BE2C (cell line): ENCODE results near the gene PTPRD.

ENCODE experiments used
- DNase-seq: peaks from one replicate; pipeline ENCODE4 v3.0.0-alpha.2; 2020
- H3K27me3 ChIP-seq: fragments of 250-450 bp; sonication (Bioruptor Pico); 2 replicates; pipeline ENCODE4 v1.5.1; 2020; ENCODE audit warnings: mild to moderate bottlenecking
- H3K36me3 ChIP-seq: fragments of 250-450 bp; sonication (Bioruptor Pico); 2 replicates; pipeline ENCODE4 v1.5.1; 2020; ENCODE audit warnings: mild to moderate bottlenecking
- H3K4me1 ChIP-seq: fragments of 250-450 bp; sonication (Bioruptor Pico); 2 replicates; pipeline ENCODE4 v1.5.1; 2020
- H3K4me3 ChIP-seq: 2 replicates; pipeline ENCODE4 v1.5.1; 2011; ENCODE audit warnings: low read depth, low read length
- H3K9me3 ChIP-seq: fragments of 250-450 bp; sonication (Bioruptor Pico); 2 replicates; pipeline ENCODE4 v1.5.1; 2020
- CTCF ChIP-seq: IDR thresholded peaks from 2 replicates; pipeline ENCODE4 v1.5.1; 2012; ENCODE audit warnings: mild to moderate bottlenecking, low read depth, low read length

The PTPRD gene

DNA sequence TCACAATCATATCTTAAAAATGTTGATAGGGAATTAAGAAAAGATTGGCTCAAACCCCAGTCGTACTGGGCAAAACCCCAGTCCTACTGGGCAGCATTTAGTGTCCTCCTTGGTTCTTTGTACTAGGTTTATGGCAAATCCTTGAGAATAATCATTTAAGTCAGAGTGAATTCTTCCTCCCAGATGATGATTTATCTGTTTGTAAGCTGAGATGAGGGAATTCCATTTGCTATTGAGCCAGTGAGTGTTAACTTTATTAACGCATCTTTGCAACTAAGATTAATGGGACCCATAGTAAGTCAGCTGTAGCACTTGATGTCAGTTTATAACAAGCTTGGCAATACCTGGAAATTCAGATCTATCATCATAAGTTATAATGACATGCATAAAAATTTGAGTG is 1991.4 kb downstream of the PTPRD start:
- no peak for TF ChIP-seq CTCF
- no peaks in the 10 kb centered on the region for H3K36me3 ChIP-seq
- DNase-seq: no peak

DNA sequence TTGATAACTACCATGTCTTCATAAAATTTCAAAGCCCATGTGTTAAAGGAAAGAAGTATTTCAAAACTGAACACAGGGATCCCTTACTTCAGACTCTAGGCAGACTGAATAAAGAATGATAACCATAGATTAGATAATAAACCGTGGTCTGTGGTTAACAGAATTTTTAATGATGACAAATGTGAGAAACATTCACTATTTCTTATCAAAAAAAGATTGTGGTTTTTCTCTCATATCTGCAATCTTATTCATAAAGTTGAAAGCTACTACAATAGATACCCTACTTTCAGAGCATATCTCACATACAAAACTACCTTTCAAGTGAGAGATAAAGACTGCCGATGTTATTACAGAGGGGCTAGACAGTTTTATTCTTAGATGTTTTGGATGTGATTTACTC is 1996.4 kb downstream of the PTPRD start:
- TF ChIP-seq CTCF: no peak
- H3K27me3 ChIP-seq: no peaks in the 10 kb centered on the region
- H3K4me1 ChIP-seq: no peaks in the 10 kb centered on the region
- H3K4me3 ChIP-seq: no peak overlapping the region
- no peaks in the 10 kb centered on the region for H3K9me3 ChIP-seq
- no peaks in the 10 kb centered on the region for H3K36me3 ChIP-seq
- no peak for DNase-seq

More for the DNA sequence above, 1991.4 kb downstream of the PTPRD start:
- Histone ChIP-seq H3K9me3 (no peaks in the 10 kb centered on the region), H3K27me3 (no peaks in the 10 kb centered on the region), H3K4me1 (no peaks in the 10 kb centered on the region), H3K4me3 (no peak overlapping the region)

DNA sequence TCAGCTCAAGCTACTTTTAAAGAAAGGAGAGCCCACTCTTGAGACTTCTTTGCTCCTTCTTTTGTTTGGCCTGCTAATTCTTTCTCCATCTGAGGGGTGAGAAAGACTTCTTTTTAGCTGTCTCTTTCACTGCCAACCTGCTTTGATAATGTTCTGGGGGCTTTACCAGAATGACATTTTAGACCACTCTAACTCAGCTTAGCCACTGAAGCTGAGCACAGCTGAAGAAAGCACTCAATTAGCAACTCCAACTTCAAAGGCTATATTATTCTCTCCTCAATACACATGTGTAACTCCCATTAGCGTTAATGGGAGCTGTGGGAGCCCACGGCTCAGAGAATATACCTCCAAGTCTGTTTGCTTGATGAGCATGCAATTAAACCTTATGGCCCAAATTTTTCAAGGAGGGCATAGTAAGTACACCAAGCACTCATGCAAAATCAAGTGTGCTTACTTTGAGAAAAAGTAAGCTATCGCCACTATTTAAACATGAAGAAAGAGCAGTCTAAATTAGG is 1997.8 kb downstream of the PTPRD start:
- Histone ChIP-seq H3K27me3 (no peaks in the 10 kb centered on the region), H3K9me3 (no peaks in the 10 kb centered on the region), H3K36me3 (no peaks in the 10 kb centered on the region), H3K4me3 (no peak overlapping the region), H3K4me1 (no peaks in the 10 kb centered on the region)
- TF ChIP-seq CTCF: no peak
- no peak for DNase-seq

- H3K27me3 ChIP-seq: no peaks in the 10 kb centered on the region
- no peak for TF ChIP-seq CTCF
- no peak for DNase-seq
- no peaks in the 10 kb centered on the region for H3K9me3 ChIP-seq
- no peaks in the 10 kb centered on the region for H3K36me3 ChIP-seq
- no peaks in the 10 kb centered on the region for H3K4me1 ChIP-seq
- H3K4me3 ChIP-seq: no peak overlapping the region
Measured at GRCh38 chr9:8613346-8613825, 1999.4 kb downstream of the PTPRD start.

DNA sequence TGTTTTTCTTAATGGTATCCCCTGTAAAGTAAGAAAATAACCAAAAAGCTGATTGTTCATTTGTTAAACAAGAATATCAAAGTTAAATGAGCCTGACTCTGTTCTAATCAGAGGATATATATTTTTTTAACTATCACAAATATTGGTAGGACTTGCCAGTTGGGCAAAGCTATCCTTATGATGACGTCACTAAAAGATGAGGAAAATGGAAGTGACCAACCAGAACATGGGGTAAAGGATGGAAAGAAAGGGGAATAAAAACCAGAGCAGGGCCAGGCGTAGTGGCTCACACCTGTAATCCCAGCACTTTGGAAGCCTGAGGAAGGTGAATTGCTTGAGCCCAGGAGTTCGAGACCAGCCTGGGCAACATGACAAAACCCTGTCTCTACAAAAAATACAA is 2001.6 kb downstream of the PTPRD start:
- TF ChIP-seq CTCF: no peak
- H3K4me1 ChIP-seq: no peaks in the 10 kb centered on the region
- no peak overlapping the region for H3K4me3 ChIP-seq
- H3K27me3 ChIP-seq: no peaks in the 10 kb centered on the region
- no peak for DNase-seq
- no peaks in the 10 kb centered on the region; the same call in 1 of the 2 replicates for H3K9me3 ChIP-seq
- H3K36me3 ChIP-seq: no peaks in the 10 kb centered on the region

DNA sequence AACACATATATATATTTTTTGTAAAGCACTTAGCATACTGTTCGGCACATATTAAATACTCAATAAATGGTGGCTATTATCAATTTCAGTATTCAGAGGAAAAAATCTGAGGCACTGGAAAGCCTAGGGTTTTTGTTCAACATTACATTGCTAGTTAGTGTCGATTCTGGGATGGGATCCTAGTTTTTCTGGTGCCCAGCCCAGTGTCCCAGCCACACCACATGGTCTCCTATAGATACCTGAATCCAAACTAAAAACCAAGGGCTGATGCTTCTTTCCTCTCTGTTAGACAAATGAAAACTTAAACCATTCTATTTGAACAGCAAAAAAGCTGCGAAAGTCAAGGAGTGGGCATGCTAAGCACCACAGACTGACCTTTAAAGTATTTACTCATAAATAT is 2002.5 kb downstream of the PTPRD start:
- Histone ChIP-seq H3K36me3 (no peaks in the 10 kb centered on the region), H3K4me3 (no peak overlapping the region), H3K9me3 (no peaks in the 10 kb centered on the region; the same call in 1 of the 2 replicates), H3K27me3 (no peaks in the 10 kb centered on the region), H3K4me1 (no peaks in the 10 kb centered on the region)
- TF ChIP-seq CTCF: no peak
- DNase-seq: no peak
